HS-27A (cell line): ENCODE measurements around the gene FCN2.

Source experiments
- DNase-seq: peaks from one replicate; pipeline ENCODE4 v3.0.0-alpha.2; 2012; ENCODE audit warnings: low read depth, missing footprints

Gene FCN2

GRCh38 chr9:134912126-134912840 lies 31.7 kb downstream of the FCN2 start:
- DNase-seq: no peak

- no peak for DNase-seq
These were observed 32.6 kb downstream of the FCN2 start for GRCh38 chr9:134913041-134913712.

GRCh38 chr9:134913713-134914500 lies 33.3 kb downstream of the FCN2 start:
- DNase-seq: no peak

- no peak for DNase-seq
These were observed 33.9 kb downstream of the FCN2 start for GRCh38 chr9:134914501-134914834.

GRCh38 chr9:134915046-134915985 lies 34.7 kb downstream of the FCN2 start:
- no peak for DNase-seq

GRCh38 chr9:134916161-134916665 lies 35.6 kb downstream of the FCN2 start:
- DNase-seq: no peak

- DNase-seq: no peak
These were observed 37.1 kb downstream of the FCN2 start, which contains the start of gene FCN1 for GRCh38 chr9:134917431-134918373. Gene FCN1 (minus strand): TSS chr9:134917912. CDS start chr9:134917871, 41 bp downstream.

GRCh38 chr9:134918646-134919045 lies 38.0 kb downstream of the FCN2 start:
- no peak for DNase-seq

- no peak for DNase-seq
These were observed 38.7 kb downstream of the FCN2 start for GRCh38 chr9:134919303-134919702.

GRCh38 chr9:134922066-134922931 lies 41.7 kb downstream of the FCN2 start:
- no peak for DNase-seq

GRCh38 chr9:134922932-134923240 lies 42.3 kb downstream of the FCN2 start:
- DNase-seq: no peak

- DNase-seq: no peak
These were observed 42.9 kb downstream of the FCN2 start for GRCh38 chr9:134923466-134923865.

GRCh38 chr9:134925011-134925511 lies 44.5 kb downstream of the FCN2 start:
- DNase-seq: no peak

- DNase-seq: no peak
These were observed 48.0 kb downstream of the FCN2 start for GRCh38 chr9:134928436-134929192.

- DNase-seq: no peak
These were observed 48.9 kb downstream of the FCN2 start for GRCh38 chr9:134929193-134930158.

GRCh38 chr9:134930398-134930797 lies 49.8 kb downstream of the FCN2 start:
- no peak for DNase-seq

GRCh38 chr9:134932171-134932570 lies 51.6 kb downstream of the FCN2 start:
- no peak for DNase-seq
